A673 (cell line): ENCODE measurements around the gene KYAT1.

ENCODE experiments used
- CTCF ChIP-seq: fragments of 300-800, 200-600 bp; sonication (generic); conservative IDR thresholded peaks from 2 replicates; pipeline ENCODE4 v1.5.1; 2017; ENCODE audit warnings: low read depth, mild to moderate bottlenecking, antibody characterized with exemption, low read length, moderate library complexity, mixed read lengths
- EZH2 ChIP-seq: fragments of 200-600 bp; sonication (generic); IDR thresholded peaks from 2 replicates; pipeline ENCODE4 v1.6.1; 2017; ENCODE audit warnings: borderline replicate concordance, low read depth, mild to moderate bottlenecking, mixed read lengths, antibody characterized with exemption, low read length; ENCODE audit not compliant: poor library complexity, severe bottlenecking

- TF ChIP-seq CTCF = no peak
- TF ChIP-seq EZH2 = no peak
Observed at GRCh38 chr9:128903871-128904620, 22.3 kb upstream of the KYAT1 start.
